Thyroid gland (tissue), 4 donors: ENCODE measurements around the gene MARCHF11.

ENCODE experiments used
- POLR2A ChIP-seq, 2 donors: fragments of 450-650 bp; IDR thresholded peaks; one replicate each; pipeline ENCODE4 v1.6.1; 2017; ENCODE audit warnings: antibody characterized with exemption in 2 of 2, mild to moderate bottlenecking in 2 of 2, moderate library complexity in 1 of 2
- TF ChIP-seq, protein P1 (sequence below), 6 experiments: fragments of 200-600 bp in 3 of 6; fragments of 450-650 bp in 3 of 6; sonication (generic) in 3 of 6; IDR thresholded peaks; one replicate each; pipeline ENCODE4 v1.5.1; 2016 to 2019; ENCODE audit warnings: antibody characterized with exemption in 6 of 6, mild to moderate bottlenecking in 2 of 6, inconsistent platforms in 1 of 6, moderate library complexity in 1 of 6

- TF ChIP-seq, protein P1, sequence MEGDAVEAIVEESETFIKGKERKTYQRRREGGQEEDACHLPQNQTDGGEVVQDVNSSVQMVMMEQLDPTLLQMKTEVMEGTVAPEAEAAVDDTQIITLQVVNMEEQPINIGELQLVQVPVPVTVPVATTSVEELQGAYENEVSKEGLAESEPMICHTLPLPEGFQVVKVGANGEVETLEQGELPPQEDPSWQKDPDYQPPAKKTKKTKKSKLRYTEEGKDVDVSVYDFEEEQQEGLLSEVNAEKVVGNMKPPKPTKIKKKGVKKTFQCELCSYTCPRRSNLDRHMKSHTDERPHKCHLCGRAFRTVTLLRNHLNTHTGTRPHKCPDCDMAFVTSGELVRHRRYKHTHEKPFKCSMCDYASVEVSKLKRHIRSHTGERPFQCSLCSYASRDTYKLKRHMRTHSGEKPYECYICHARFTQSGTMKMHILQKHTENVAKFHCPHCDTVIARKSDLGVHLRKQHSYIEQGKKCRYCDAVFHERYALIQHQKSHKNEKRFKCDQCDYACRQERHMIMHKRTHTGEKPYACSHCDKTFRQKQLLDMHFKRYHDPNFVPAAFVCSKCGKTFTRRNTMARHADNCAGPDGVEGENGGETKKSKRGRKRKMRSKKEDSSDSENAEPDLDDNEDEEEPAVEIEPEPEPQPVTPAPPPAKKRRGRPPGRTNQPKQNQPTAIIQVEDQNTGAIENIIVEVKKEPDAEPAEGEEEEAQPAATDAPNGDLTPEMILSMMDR (IDR thresholded peaks at IDR 0.05) = no peak
- no peak for TF ChIP-seq POLR2A (IDR thresholded peaks at IDR 0.05)
These were observed 74.6 kb downstream of the MARCHF11 start for GRCh38 chr5:16104961-16105360.
